ENCODE results near the gene TBCA.
"Not testable (repeated sequence)": the region's sequence is repeated elsewhere in the genome, so short reads cannot be mapped to it uniquely, and the experiment has no call there.

Gene TBCA

GRCh38 chr5:77772729-77773128 lies 3.4 kb downstream of the TBCA start:
- DNase-seq (ENCODE audit: low spot score), result no peak

DNA sequence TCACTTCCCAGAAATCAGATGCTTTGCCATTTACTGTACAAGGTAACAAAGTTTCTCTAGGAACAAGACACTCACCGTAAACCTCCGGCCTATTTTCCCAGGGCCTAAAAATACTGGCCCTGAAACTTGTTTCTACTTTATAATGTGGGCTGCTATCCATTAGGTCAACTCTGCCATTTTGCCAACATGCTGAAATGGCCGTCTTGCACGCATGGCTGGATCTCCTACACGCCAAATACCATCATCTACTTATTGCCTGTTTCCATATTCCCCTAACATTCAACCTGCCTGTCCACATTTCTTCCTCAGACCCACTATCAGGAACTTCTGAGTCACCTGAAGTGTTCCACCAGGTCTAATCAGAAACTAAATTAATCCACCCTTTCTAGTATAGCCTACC lies 4.7 kb downstream of the TBCA start:
- no peak for DNase-seq (ENCODE audit: low spot score)

GRCh38 chr5:77770293-77771005 lies 5.7 kb downstream of the TBCA start:
- DNase-seq (ENCODE audit: low spot score), result no peak

DNA sequence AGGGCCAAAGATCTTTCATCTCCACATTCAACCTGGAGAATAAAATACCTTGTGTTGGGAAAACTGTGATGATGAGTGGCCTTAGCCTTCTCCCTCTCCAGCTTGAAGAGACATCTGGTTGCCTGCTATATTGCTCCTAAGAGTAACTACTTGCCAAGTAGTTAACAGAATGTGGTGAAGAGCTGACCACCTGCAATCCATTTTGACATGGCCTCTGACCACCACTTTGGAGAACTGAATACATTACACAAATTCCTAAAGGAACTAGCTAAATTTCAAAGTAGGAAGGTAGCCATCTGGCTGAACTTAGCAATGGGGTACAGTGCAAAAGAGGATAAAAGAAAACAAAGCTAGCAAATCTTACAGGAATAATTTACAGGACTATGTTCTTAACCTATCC lies 7.2 kb downstream of the TBCA start:
- DNase-seq (ENCODE audit: low spot score), result no peak

DNA sequence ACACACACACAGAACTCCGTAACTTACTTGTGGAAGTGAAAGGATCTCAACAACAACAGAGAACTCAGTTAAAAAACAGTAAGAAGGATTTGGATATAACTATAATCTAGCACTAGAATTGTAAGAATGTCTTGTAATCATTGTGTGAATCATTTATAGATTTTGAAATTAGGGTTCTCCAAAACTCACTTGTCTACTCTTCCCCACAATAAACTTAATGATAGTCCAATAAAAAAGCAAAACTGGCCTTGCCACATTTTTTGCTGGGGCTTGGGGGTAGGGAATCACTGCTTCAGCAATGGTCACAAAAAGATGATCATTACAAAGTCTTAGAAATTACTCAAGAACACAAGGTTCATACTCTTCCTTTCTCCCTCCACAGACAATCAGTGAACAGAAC lies 8.8 kb downstream of the TBCA start:
- no peak for DNase-seq (ENCODE audit: low spot score)

DNA sequence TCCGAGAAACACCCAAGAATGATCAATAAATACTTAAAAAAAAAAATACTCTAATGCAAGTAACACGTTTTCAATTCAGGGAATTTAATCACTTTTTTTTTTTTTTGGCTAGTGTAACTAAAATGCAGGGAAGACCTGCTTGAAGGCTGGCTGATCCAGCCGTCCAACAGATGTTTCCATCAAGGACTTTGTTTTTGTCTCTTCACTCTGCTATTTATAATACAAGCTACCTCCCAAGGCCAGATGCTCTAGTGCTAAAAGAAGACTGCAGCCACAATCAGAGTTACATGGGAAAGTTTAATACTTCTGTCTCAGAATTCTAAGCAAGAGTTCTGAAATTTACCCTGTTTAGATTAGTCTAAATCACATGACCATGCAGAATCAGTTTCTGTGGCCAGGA lies 14.5 kb downstream of the TBCA start:
- no peak for DNase-seq (ENCODE audit: low spot score)

DNA sequence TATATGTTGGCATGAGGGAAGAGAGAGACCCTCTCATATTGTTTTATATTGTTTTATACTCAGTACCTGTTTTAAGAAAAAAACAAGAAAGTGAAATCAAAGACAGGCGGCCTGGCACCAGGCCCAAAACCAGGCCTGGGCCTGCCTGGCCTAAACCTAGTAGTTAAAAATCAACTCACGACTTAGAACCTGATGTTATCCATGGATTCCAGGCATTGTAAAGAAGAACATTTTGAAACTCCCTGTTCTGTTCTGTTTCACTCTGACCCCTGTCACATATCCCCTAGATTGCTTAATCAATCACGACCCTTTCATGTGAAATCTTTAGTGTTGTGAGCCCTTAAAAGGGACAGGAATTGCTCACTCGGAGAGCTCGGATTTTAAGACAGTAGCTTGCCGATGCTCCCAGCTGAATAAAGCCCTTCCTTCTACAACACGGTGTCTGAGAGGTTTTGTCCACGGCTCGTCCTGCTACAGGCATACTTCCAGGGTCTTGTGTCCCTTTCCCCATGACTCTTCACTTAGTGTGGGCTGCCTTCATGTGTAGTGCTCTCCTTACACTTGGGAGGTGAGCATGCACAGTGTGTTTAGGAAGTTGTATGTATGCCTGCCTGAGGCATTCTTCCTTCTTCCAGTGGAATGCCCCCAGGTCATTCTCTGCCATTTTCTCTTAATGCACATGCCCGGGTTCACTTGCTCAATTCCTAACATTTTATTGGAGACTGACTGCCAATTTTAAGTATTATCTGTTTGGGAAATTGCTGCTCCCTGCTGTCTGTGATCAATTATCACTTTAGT lies 17.8 kb downstream of the TBCA start:
- no peak for DNase-seq (ENCODE audit: low spot score)

DNA sequence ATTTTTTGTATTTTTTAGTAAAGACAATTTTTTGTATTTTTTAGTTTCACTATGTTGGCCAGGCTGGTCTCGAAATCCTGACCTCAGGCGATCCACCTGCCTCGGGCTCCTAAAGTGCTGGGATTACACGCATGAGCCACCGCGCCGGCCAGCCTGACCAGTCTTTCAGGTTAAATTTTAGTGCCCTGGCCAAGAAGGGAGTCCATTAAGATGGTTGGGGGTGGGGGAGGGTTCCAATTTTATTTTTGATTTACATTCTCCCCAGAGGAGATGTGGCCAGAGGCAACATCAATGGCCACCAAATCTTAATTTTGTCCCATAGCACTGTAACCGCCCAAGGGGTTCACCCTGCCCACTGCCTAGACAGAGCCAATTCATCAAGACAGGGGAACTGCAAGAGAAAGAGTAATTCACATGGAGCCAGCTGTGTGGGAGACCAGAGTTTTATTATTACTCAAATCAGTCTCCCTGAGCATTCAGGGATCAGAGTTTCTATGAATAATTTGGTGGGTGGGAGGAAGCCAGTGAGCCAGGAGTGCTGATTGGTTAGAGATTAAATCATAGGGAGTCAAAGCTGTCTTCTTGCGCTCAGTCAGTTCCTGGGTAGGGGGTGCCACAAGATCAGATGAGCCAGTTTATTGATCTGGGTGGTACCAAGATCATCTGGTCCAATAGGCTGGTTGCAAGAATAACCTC lies 24.7 kb downstream of the TBCA start:
- DNase-seq (ENCODE audit: low spot score), result no peak

- DNase-seq (ENCODE audit: low spot score), result not testable (repeated sequence)
Measured at GRCh38 chr5:77750928-77751327, 25.2 kb downstream of the TBCA start.

DNA sequence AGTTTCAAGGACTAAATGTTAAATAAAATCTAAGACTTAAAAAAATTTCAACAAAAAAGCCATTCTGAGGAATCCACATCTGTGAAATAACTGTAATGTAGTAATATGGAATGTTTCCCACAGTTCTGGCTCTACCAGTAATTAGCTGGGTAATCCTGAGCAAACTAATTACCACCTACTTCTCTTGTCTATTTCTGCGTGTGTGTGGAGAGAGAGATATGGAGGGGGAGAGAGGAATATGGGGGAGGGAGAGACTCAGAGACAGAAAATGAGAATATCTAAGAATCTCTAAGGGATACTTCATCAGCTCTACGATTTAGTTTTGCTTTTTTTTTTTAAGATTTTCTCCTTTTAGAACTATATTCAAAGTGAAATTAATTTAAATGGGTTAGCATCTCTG lies 28.0 kb downstream of the TBCA start:
- no peak for DNase-seq (ENCODE audit: low spot score)

GRCh38 chr5:77744116-77744515 lies 32.0 kb downstream of the TBCA start:
- DNase-seq (ENCODE audit: low spot score), result no peak

DNA sequence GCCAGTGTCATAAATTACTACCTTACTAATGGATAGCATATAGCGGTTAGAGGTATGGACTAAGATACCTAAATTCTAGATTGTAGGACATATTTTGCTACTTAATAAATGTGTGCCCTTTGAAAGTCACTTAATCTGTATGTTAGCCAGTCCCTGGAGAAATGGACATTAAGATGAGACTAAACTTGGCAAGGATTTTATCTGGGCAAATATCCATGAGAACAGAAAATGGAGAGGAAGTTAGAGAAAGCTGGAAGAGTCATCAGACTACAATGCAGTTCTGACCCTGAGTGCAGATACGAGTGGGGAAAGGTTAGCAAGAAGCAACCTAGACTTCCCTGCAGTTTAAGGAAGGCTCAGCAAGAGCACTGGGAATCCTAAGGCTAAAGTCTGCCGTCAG lies 33.0 kb downstream of the TBCA start:
- DNase-seq (ENCODE audit: low spot score), result no peak

DNA sequence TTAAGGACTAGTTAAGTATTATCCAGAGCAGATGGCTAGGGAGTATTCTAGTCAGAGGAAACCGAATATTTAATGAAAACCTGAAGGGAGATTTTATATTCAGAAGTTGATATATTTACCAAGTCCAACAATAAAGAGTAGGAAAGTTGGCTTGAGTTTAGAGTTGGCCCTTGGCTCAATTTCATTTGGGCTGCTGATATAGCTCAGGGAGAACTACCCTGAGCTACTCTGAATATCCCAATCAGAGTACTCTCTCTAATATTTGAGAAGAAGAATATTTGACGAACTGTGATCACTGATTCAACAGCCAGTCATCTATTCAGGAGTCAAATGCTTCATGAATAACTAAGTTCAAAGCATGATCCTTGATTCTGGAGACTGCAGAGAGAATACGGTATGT lies 34.5 kb downstream of the TBCA start:
- no peak for DNase-seq (ENCODE audit: low spot score)

DNA sequence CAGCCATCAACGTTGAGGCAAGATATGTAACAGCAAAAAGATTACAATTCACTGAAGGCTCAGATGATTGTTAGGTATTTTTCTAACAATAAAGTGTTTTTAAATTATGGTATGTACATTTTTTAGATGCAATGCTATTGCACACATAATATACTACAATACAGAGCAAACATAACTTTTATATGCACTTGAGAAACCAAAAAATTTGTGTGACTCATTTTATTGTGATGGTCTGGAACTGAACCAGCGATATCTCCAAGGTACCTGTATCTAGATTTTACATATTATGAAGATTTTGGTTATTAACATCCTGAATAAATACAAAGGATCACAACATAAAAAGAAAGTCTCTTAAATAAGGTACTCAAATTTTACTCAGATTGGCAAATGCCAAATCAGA lies 41.3 kb downstream of the TBCA start:
- DNase-seq (ENCODE audit: low spot score), result no peak

DNA sequence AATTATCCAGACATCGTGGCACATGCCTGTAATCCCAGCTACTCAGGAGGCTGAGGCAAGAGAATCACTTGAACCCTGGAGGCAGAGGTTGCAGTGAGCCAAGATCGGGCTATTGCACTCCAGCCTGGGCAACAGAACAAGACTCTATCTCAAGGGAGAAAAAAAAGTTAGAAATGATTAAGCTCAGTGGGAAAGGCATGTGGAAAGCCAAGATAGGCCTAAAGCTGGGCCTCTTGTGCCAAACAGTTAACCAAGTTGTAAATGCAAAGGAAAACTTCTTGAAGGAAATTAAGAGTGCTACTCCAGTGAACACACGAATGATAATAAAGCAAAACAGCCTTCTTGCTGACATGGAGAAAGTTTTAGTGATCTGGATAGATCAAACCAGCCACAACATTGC lies 43.0 kb downstream of the TBCA start:
- no peak for DNase-seq (ENCODE audit: low spot score)

- no peak for DNase-seq (ENCODE audit: low spot score)
Measured at GRCh38 chr5:77727190-77727589, 48.9 kb downstream of the TBCA start.

GRCh38 chr5:77725616-77726015 lies 50.5 kb downstream of the TBCA start:
- no peak for DNase-seq (ENCODE audit: low spot score)

DNA sequence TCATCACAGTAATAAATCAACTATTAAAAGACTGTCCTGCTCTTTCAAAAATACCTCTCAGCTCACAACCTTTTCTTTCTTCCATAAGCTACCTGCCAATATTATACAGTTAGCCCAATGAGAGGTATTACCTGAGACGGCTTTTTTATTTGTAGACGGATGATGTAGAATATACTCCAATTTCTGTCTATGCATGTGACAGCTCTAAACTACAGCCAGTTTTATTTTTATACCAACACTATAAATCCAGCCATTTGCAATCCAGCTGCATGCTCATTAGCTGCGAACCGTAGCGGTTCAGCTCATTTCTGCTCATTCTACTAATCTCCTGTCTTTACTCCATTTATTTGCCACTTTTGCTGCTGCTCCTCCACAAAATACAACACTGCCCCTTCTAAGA lies 51.2 kb downstream of the TBCA start:
- DNase-seq (ENCODE audit: low spot score), result no peak

DNA sequence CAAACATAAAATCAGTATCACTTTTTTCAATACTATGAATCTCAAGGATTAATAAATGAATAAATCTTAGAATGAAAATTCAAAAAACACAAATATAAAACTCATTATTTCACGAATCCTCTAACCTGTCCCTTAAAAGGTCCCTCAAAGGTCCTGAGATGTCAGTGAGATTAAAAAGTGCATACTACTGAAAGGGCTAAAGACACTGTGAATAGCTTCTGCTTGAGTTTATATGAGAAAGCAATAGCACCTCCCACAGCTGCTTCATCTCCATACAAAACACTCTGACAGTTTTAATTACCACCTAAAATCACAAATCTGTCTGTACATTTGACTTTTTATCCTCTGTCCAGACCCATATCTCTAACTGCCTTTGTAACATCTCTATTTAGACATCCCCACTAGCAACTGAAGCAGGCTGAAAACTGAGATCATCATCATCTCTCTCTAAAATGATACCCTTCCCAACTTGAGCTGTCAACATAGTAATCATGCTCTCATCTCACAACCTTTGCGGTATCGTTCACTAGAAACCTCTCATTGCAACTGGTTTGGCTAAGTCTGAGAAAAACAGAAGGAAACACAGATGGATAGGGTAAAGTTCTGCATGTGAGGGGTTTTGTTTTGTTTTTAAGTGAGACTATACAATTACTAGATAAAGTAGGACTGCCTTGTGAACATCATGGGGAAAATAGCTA lies 56.3 kb downstream of the TBCA start:
- DNase-seq (ENCODE audit: low spot score), result no peak

GRCh38 chr5:77718934-77719610 lies 57.1 kb downstream of the TBCA start:
- DNase-seq (ENCODE audit: low spot score), result no peak

GRCh38 chr5:77709993-77710685 lies 66.0 kb downstream of the TBCA start:
- no peak for DNase-seq (ENCODE audit: low spot score)
